ENCODE results near the gene JPH3.

- TF ChIP-seq EZH2 (IDR thresholded peaks at IDR 0.05; ENCODE audit: insufficient read depth, poor library complexity, severe bottlenecking) (no peak), EZH2phosphoT487 (IDR thresholded peaks at IDR 0.05; ENCODE audit: insufficient read depth, low read depth) (no peak)
These were observed 103.5 kb downstream of the JPH3 start for GRCh38 chr16:87705771-87706277.
